Fibroblast of lung (primary cell): ENCODE results near the gene SEL1L. TPM values are rescaled to one million over a fixed set of nuclear protein-coding genes. Genes with fewer than 3 reads are reported as not detected.

Experiments
- DNase-seq, 2 donors: peaks; one replicate each; pipeline versions ENCODE4 v3.0.0 to v3.0.0-alpha.2; 2010; ENCODE audit warnings: low read depth in 2 of 2
- H2AFZ ChIP-seq: 2 replicates; pipeline ENCODE4 v1.5.1; 2012; ENCODE audit warnings: low read length, control low read depth, inconsistent platforms
- H3K27ac ChIP-seq: 2 replicates; pipeline ENCODE4 v1.5.1; 2011; ENCODE audit warnings: low read length, control low read depth; ENCODE audit not compliant: insufficient read depth
- H3K27me3 ChIP-seq: 2 replicates; pipeline ENCODE4 v1.5.1; 2011; ENCODE audit warnings: mild to moderate bottlenecking, low read length; ENCODE audit not compliant: control insufficient read depth, insufficient read depth
- H3K36me3 ChIP-seq: 2 replicates; pipeline ENCODE4 v1.5.1; 2011; ENCODE audit warnings: low read length; ENCODE audit not compliant: control insufficient read depth, insufficient read depth
- H3K4me1 ChIP-seq: 2 replicates; pipeline ENCODE4 v1.5.1; 2011; ENCODE audit warnings: low read length; ENCODE audit not compliant: control insufficient read depth, insufficient read depth; ENCODE audit errors: extremely low read depth
- H3K4me2 ChIP-seq: 2 replicates; pipeline ENCODE4 v1.5.1; 2011; ENCODE audit warnings: low read length, control low read depth; ENCODE audit not compliant: insufficient read depth; ENCODE audit errors: extremely low read depth
- H3K4me3 ChIP-seq, 4 experiments: fragments of 200-600 bp in 1 of 4; sonication (generic) in 1 of 4; replicated peaks in 1 of 4; 2 replicates each; pipeline ENCODE4 v1.5.1; 2011 to 2016; ENCODE audit warnings: low read length in 4 of 4, low read depth in 3 of 4, mild to moderate bottlenecking in 3 of 4, control low read depth in 2 of 4, inconsistent platforms in 1 of 4, mixed read lengths in 1 of 4; ENCODE audit not compliant: insufficient read depth in 1 of 4; ENCODE audit errors: control extremely low read depth in 1 of 4
- H3K79me2 ChIP-seq: 2 replicates; pipeline ENCODE4 v1.5.1; 2012; ENCODE audit warnings: mild to moderate bottlenecking, low read length, inconsistent platforms; ENCODE audit not compliant: control insufficient read depth, insufficient read depth
- H3K9ac ChIP-seq: 2 replicates; pipeline ENCODE4 v1.5.1; 2011; ENCODE audit warnings: mild to moderate bottlenecking, low read length, control low read depth; ENCODE audit not compliant: insufficient read depth
- H3K9me3 ChIP-seq: 2 replicates; pipeline ENCODE4 v1.5.1; 2012; ENCODE audit warnings: low read depth, low read length; ENCODE audit not compliant: control insufficient read depth, insufficient read depth
- H4K20me1 ChIP-seq: 2 replicates; pipeline ENCODE4 v1.5.1; 2011; ENCODE audit warnings: low read length; ENCODE audit not compliant: control insufficient read depth, insufficient read depth; ENCODE audit errors: extremely low read depth
- CTCF ChIP-seq, 2 donors: IDR thresholded peaks in 1 of 2; conservative IDR thresholded peaks in 1 of 2; 1 replicate in 1 of 2; 2 replicates in 1 of 2; pipeline ENCODE4 v1.5.1; 2011 to 2012; ENCODE audit warnings: low read length in 2 of 2, control low read depth in 1 of 2, inconsistent platforms in 1 of 2, low read depth in 1 of 2, mild to moderate bottlenecking in 1 of 2
- EZH2 ChIP-seq: IDR thresholded peaks from 2 replicates; pipeline ENCODE4 v1.5.1; 2012; ENCODE audit warnings: low read length, control low read depth, mild to moderate bottlenecking; ENCODE audit errors: missing control alignments
- polyA plus RNA-seq, 2 donors: library from polyadenylated mRNA; depleted of rRNA in 1 of 2; stranded (reverse) in 1 of 2; unstranded in 1 of 2; fragments of >200 nt; gene quantifications; 2 replicates each; pipeline ENCODE4 v1.2.1, GENCODE V29; 2011 to 2012; ENCODE audit warnings: missing spikeins in 1 of 2
- total RNA-seq: library from RNA; depleted of rRNA; stranded (reverse); fragments of >200 nt; gene quantifications from 2 replicates; pipeline ENCODE4 v1.2.1, GENCODE V29; 2014

Gene SEL1L
- total and polyA plus RNA-seq, 2 donors (not counting 1 experiment from before 2014, with no cell fraction given) = 39.3 to 143 TPM

GRCh38 chr14:81484120-81484519 is 49.5 kb downstream of the SEL1L start:
- no peak for DNase-seq
- Histone ChIP-seq H3K27me3 (no peaks in the 10 kb centered on the region), H3K4me2 (no peak overlapping the region), H4K20me1 (no peaks in the 10 kb centered on the region), H3K4me1 (no peaks in the 10 kb centered on the region), H3K27ac (no peak overlapping the region), H3K9me3 (no peaks in the 10 kb centered on the region), H3K9ac (no peak overlapping the region), H2AFZ (no peak overlapping the region), H3K79me2 (no peaks in the 10 kb centered on the region), H3K4me3 (no peak overlapping the region), H3K36me3 (peaks cover 5% of the 10 kb centered on the region)
- TF ChIP-seq EZH2 = no peak
- no peak for TF ChIP-seq CTCF (conservative IDR thresholded peaks at IDR 0.05 in 1 of 2, IDR thresholded peaks at IDR 0.05 in 1 of 2; ENCODE audit: low read depth in 1 of 2, low read length in 2 of 2)

- Histone ChIP-seq H3K79me2 (no peaks in the 10 kb centered on the region), H3K27me3 (no peaks in the 10 kb centered on the region), H3K4me3 (no peak overlapping the region), H3K9ac (no peak overlapping the region), H3K27ac (no peak overlapping the region), H2AFZ (no peak overlapping the region), H3K4me2 (no peak overlapping the region), H3K9me3 (no peaks in the 10 kb centered on the region), H4K20me1 (no peaks in the 10 kb centered on the region), H3K36me3 (peaks cover 11% of the 10 kb centered on the region), H3K4me1 (no peaks in the 10 kb centered on the region)
- TF ChIP-seq EZH2 = no peak
- no peak for TF ChIP-seq CTCF (conservative IDR thresholded peaks at IDR 0.05 in 1 of 2, IDR thresholded peaks at IDR 0.05 in 1 of 2; ENCODE audit: low read depth in 1 of 2, low read length in 2 of 2)
- no peak for DNase-seq
Measured at GRCh38 chr14:81480741-81481140, 52.9 kb downstream of the SEL1L start.

GRCh38 chr14:81478446-81478845 is 55.2 kb downstream of the SEL1L start:
- H3K4me3 ChIP-seq = no peak overlapping the region
- DNase-seq = no peak
- peaks cover 11% of the 10 kb centered on the region for H3K36me3 ChIP-seq
- no peaks in the 10 kb centered on the region for H3K4me1 ChIP-seq
- no peak overlapping the region for H3K9ac ChIP-seq
- H2AFZ ChIP-seq = no peak overlapping the region
- no peak overlapping the region for H3K27ac ChIP-seq
- H4K20me1 ChIP-seq = no peaks in the 10 kb centered on the region
- no peaks in the 10 kb centered on the region for H3K79me2 ChIP-seq
- no peaks in the 10 kb centered on the region for H3K27me3 ChIP-seq
- TF ChIP-seq CTCF (conservative IDR thresholded peaks at IDR 0.05 in 1 of 2, IDR thresholded peaks at IDR 0.05 in 1 of 2; ENCODE audit: low read depth in 1 of 2, low read length in 2 of 2) = no peak
- TF ChIP-seq EZH2 = no peak
- H3K9me3 ChIP-seq = no peaks in the 10 kb centered on the region
- H3K4me2 ChIP-seq = no peak overlapping the region
